Mesodermal cell (in vitro differentiated cells): ENCODE measurements around the gene LMAN1.

Experiments
- H3K27ac ChIP-seq: 2 replicates; pipeline ENCODE4 v1.7.0; 2013; ENCODE audit warnings: mild to moderate bottlenecking, low read depth, low read length, moderate library complexity; ENCODE audit not compliant: severe bottlenecking
- H3K36me3 ChIP-seq: 2 replicates; pipeline ENCODE4 v1.7.1; 2013; ENCODE audit warnings: mild to moderate bottlenecking, low read length, moderate library complexity; ENCODE audit not compliant: control insufficient read depth, insufficient read depth
- H3K4me1 ChIP-seq: one replicate; pipeline ENCODE4 v1.7.1; 2013; ENCODE audit warnings: mild to moderate bottlenecking, low read length; ENCODE audit not compliant: insufficient read depth, control insufficient read depth, poor library complexity, severe bottlenecking
- H3K4me3 ChIP-seq: 2 replicates; pipeline ENCODE4 v1.7.0; 2013; ENCODE audit warnings: low read length, control low read depth, mild to moderate bottlenecking; ENCODE audit not compliant: insufficient read depth, poor library complexity, severe bottlenecking; ENCODE audit errors: extremely low read depth
- H3K9me3 ChIP-seq: 2 replicates; pipeline ENCODE4 v1.7.1; 2013; ENCODE audit warnings: mild to moderate bottlenecking, low read length, moderate library complexity; ENCODE audit not compliant: control insufficient read depth
- WGBS, 2 experiments: methylation state at CpG; one replicate each; pipeline ENCODE4 v1.1.5; 2013; ENCODE audit warnings: missing lambda C conversion rate in 2 of 2; ENCODE audit not compliant: insufficient coverage in 2 of 2; 5-methylcytosine and 5-hydroxymethylcytosine counted together

Gene LMAN1

DNA sequence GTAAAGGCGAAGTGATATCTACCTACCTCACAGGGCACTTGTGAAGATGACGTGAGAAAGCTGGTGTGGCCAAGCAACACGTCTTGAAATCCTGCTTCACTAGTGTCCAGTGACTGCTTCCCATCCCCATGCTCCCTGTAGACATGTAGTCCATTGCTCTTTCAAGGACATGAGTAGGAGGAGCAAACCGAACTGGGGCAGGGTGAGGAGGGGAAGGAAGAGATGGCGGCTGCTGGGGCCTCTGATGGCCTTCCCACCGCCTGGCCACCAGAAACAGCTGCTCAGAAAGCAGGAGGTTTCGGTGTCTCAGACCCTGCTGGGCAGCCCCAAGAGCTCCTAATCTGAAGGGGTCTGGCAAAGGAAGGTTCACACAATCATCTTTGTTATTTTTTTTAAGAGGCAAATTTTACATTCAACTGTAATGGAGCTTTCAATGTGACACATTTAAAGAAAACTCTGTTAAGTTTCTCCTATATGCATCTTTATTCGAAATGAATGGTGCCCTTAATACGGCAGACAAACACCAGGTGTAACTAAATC is 55.3 kb downstream of the LMAN1 start:
- H3K4me3 ChIP-seq: no peak overlapping the region
- H3K36me3 ChIP-seq: no peaks in the 10 kb centered on the region
- H3K9me3 ChIP-seq: no peaks in the 10 kb centered on the region
- 80 to 86% methylated on average over 2 to 6 of the region's 9 CpGs for WGBS, 2 experiments
- H3K27ac ChIP-seq: no peak overlapping the region
- H3K4me1 ChIP-seq: no peaks in the 10 kb centered on the region

- Histone ChIP-seq H3K27ac (no peak overlapping the region), H3K4me1 (no peaks in the 10 kb centered on the region), H3K4me3 (no peak overlapping the region), H3K9me3 (no peaks in the 10 kb centered on the region), H3K36me3 (no peaks in the 10 kb centered on the region)
- 80% methylated on average over 1 of the region's 2 CpGs; no CpG with 5 or more reads in 1 of the 2 experiments for WGBS, 2 experiments
These were observed 56.1 kb downstream of the LMAN1 start for GRCh38 chr18:59303006-59303405.

DNA sequence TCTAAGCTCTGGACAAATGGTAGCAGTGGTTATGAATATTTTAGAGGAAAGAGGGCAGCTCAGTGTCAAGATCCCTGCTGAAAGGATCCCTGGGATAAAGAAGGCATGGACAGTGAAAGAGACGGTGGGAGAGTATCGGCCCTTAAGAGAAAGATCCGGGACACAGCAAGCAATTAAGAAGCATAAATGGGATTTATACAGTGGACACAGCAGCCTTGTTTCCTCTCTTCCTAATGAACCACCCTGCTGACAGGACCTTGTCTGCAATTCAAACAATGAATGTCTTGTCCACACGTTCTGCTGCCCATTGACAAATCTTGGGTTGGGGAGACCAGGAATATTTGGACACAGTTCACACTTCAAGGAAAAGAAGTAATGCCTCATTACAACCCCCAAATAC is 57.1 kb downstream of the LMAN1 start:
- Histone ChIP-seq H3K27ac (no peak overlapping the region), H3K4me1 (no peaks in the 10 kb centered on the region), H3K36me3 (no peaks in the 10 kb centered on the region), H3K9me3 (no peaks in the 10 kb centered on the region), H3K4me3 (no peak overlapping the region)
- 79% methylated on average over 4 of the region's 4 CpGs for whole genome bisulfite sequencing, 2 experiments

GRCh38 chr18:59300676-59301285 is 58.3 kb downstream of the LMAN1 start:
- 78 to 93% methylated on average over 3 of the region's 3 CpGs for WGBS, 2 experiments
- Histone ChIP-seq H3K9me3 (no peaks in the 10 kb centered on the region), H3K4me1 (no peaks in the 10 kb centered on the region), H3K36me3 (no peaks in the 10 kb centered on the region), H3K4me3 (no peak overlapping the region), H3K27ac (no peak overlapping the region)

DNA sequence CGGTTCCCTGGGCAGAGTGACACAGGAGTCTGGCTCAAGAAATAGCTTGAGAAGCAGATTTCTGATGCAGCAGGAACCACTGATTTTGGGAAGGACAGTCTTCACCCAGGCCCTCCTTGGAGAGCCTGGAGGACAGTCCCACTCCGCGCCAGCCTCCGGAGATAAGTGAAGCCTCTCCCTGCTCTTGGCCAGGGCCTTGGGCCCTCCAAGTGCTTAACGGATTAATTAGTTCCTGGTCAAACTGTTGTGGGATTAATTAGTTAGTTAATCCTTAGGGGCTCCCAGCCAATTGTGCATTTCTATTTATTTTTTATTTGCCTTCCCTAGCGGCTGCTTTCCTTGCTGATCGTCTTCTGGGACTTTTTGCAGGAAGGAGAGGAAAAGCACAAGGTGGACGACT is 60.2 kb downstream of the LMAN1 start:
- H3K9me3 ChIP-seq: no peaks in the 10 kb centered on the region
- WGBS, 2 experiments: 85 to 96% methylated on average over 5 of the region's 8 CpGs

DNA sequence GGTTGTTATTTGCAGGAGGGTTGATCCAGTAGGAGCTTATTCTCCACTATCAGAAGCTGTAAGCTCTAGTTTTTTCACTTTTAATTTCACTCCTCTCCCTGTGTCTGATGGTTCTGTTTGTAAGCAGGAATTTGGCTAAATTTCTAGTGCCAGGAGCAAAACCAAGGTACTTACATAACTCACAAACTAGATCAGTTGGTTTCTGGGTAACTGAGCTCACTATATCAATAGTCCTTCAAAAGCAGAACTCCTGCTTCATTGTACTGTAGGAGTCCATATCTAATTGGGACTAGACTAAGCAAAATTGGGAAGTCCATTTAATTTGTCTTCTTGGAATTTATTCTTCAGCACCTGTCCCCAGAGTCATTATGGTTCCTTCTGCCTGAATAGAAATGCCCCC is 65.7 kb downstream of the LMAN1 start:
- no peaks in the 10 kb centered on the region for H3K4me1 ChIP-seq

More for the DNA sequence above, 60.2 kb downstream of the LMAN1 start:
- H3K36me3 ChIP-seq: no peaks in the 10 kb centered on the region
- H3K4me1 ChIP-seq: no peaks in the 10 kb centered on the region
- H3K27ac ChIP-seq: no peak overlapping the region
- no peak overlapping the region for H3K4me3 ChIP-seq

GRCh38 chr18:59286341-59286740 is 72.7 kb downstream of the LMAN1 start:
- 78 to 83% methylated on average over 4 to 5 of the region's 6 CpGs for WGBS, 2 experiments
- Histone ChIP-seq H3K4me3 (no peak overlapping the region), H3K36me3 (no peaks in the 10 kb centered on the region), H3K27ac (no peak overlapping the region), H3K9me3 (no peaks in the 10 kb centered on the region), H3K4me1 (no peaks in the 10 kb centered on the region)

More for the DNA sequence above, 65.7 kb downstream of the LMAN1 start:
- no peak overlapping the region for H3K4me3 ChIP-seq
- no peaks in the 10 kb centered on the region for H3K9me3 ChIP-seq
- no peaks in the 10 kb centered on the region for H3K36me3 ChIP-seq
- H3K27ac ChIP-seq: no peak overlapping the region

GRCh38 chr18:59282341-59282740 is 76.7 kb downstream of the LMAN1 start:
- no peaks in the 10 kb centered on the region for H3K4me1 ChIP-seq
- WGBS, 2 experiments: 72 to 88% methylated on average over 3 to 7 of the region's 11 CpGs
- no peak overlapping the region for H3K4me3 ChIP-seq
- H3K27ac ChIP-seq: no peak overlapping the region
- H3K36me3 ChIP-seq: no peaks in the 10 kb centered on the region
- H3K9me3 ChIP-seq: no peaks in the 10 kb centered on the region

GRCh38 chr18:59279722-59280121 is 79.3 kb downstream of the LMAN1 start:
- no peaks in the 10 kb centered on the region for H3K4me1 ChIP-seq
- no peaks in the 10 kb centered on the region for H3K36me3 ChIP-seq
- WGBS, 2 experiments: 50 to 71% methylated on average over 1 of the region's 1 CpG
- H3K9me3 ChIP-seq: no peaks in the 10 kb centered on the region
- no peak overlapping the region for H3K4me3 ChIP-seq
- no peak overlapping the region for H3K27ac ChIP-seq

DNA sequence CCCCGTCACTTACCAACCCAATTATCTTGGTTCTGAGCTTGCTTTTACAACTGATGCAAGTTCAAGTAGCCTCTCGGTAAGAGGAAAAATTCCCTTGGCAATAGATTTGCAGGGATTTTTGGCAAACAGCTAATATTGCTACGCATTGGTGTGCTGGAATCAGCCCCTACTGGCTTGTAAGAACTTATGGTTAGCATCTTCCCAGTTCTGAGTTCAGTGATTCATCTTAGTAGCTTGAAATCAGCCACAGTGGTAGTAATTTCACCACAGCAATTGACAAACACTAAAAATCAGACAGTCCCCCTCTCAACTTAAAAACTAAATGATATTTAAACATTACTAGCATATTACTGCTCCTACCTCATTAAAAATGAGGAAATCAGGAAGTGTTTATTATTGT is 79.9 kb downstream of the LMAN1 start:
- no peaks in the 10 kb centered on the region for H3K9me3 ChIP-seq
- WGBS, 2 experiments: 65 to 95% methylated on average over 2 of the region's 3 CpGs
- no peaks in the 10 kb centered on the region for H3K36me3 ChIP-seq
- no peaks in the 10 kb centered on the region for H3K4me1 ChIP-seq
- H3K27ac ChIP-seq: no peak overlapping the region
- no peak overlapping the region for H3K4me3 ChIP-seq

DNA sequence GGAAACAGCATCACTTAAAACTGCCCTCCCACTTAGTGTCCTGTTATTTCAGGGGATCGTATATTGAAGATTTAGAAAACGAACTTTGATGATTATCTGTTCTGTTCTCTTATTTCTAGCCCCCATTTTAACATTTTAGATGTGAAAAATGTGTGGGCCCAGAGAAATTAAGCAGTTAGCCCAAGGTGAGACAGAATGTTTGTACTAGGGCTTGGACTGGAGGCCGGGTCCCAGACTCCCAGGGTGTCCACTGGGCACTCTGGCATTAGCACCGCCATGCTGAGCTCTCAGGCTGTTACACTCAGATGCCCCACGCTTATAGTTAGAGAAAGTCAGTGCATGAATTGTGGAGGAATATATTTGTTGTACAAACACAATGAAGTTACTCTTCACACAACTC is 80.3 kb downstream of the LMAN1 start:
- Histone ChIP-seq H3K36me3 (no peaks in the 10 kb centered on the region), H3K27ac (no peak overlapping the region), H3K4me1 (no peaks in the 10 kb centered on the region), H3K9me3 (no peaks in the 10 kb centered on the region), H3K4me3 (no peak overlapping the region)
- WGBS, 2 experiments: 88% methylated on average over 1 of the region's 5 CpGs; no CpG with 5 or more reads in 1 of the 2 experiments
